DND-41 (cell line): Measurements from ENCODE around the gene HPGDS.

Experiments
- CTCF ChIP-seq: IDR thresholded peaks from 2 replicates; pipeline ENCODE4 v1.5.1; 2012; ENCODE audit warnings: borderline replicate concordance, low read length, moderate library complexity, mild to moderate bottlenecking; ENCODE audit not compliant: poor library complexity, severe bottlenecking; ENCODE audit errors: extremely low read depth
- EZH2 ChIP-seq: IDR thresholded peaks from 3 replicates; pipeline ENCODE4 v1.6.1; 2012; ENCODE audit warnings: borderline replicate concordance, low read depth, mild to moderate bottlenecking, moderate library complexity, low read length, inconsistent platforms; ENCODE audit not compliant: severe bottlenecking

GRCh38 chr4:94370533-94371254 is 28.1 kb upstream of the HPGDS start:
- TF ChIP-seq CTCF (no peak), EZH2 (no peak)
